Inflammatory macrophage treated with lipopolysaccharide for 1 hour (primary cell): ENCODE results near the gene MYNN.
"Not testable (repeated sequence)": the region's sequence is repeated elsewhere in the genome, so short reads cannot be mapped to it uniquely, and the experiment has no call there.

Experiments used
- DNase-seq, 2 donors: peaks; one replicate each; pipeline ENCODE4 v3.0.0-alpha.2; 2020 to 2022

MYNN gene

DNA sequence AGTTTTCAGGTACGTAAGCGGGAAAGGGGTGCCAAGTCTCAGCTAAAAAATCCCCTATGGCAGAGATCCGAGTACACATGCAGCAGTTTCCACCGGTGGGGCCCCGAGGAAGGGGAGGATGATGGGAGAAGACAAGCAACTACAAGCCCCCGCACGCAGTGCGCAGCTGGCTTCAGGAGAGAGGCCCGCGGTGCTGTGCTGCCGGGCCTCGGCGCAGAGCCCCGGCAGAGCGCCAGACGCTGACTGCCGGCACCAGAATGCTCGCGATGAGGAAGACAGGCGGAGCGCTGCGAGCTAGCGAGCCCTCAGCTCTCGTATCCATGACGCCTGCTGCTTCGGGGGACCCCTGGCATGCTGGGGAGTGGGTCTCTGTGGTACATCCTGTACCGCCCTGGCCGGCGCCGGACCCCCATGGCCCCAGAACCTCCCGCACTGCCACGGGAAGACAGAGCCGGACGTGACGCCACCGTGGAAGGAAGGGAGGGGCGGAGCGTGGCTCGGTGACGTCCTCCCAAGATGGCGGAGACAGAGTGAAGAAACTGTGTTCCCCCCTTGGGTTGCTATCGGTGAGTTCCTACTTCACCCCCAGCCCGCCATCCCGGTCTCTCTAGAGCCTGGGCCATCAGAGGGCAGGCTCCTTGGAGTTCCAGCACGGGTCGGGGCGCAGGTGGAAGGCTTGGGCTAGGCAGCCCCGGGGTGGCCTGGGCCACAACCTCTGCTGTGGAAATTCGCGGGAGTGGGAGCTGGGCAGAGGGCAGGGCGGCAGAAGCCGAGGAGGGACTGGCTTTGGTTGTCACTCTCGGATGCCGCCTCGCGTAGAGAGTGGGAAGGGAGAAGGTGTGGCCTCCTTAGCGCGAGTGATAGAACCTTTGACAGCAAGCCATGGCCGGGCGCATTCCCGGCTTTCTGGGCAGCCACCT, at the start of gene MYNN:
MYNN (plus strand) TSS at position 500 of the 920 bp plus-strand sequence. CDS start 900 bp downstream, outside the sequence.
- DNase-seq = peak; percentile 87 to 94

DNA sequence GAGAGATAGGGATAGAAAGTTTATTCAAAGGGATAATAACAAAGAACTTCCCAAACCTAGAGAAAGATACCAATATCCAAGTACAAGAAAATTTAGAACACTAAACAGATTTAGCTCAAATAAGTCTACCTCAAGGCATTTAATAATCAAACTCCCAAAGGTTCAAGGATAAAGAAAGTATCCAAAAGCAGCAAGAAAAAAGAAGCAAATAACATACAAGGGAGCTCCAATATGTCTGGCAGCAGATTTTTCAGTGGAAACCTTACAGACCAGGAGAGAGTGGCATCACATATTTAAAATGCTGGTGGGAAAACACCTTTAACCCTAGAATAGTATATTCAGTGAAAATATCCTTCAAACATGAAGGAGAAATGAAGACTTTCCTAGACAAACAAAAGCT, 41.3 kb upstream of the MYNN start:
- DNase-seq = not testable (repeated sequence)

DNA sequence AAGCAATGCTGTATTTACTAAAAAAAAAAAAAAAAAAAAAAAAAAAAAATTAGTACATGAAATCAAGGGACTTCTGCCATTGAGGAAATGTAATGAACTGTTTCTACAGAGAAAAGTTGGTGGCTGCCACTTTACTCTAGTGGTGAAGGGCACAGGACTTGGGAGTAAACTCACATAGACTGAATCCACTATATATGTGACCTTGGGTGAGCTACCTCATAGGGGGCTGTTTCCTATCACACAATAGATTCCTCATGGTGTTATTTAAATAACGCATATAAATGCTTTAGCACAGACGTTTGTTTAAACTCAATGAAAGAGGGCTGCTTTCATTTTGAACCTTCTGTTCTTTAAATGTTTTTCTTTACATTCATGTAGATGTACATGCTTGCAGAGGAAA, 34.1 kb upstream of the MYNN start:
- no peak for DNase-seq

DNA sequence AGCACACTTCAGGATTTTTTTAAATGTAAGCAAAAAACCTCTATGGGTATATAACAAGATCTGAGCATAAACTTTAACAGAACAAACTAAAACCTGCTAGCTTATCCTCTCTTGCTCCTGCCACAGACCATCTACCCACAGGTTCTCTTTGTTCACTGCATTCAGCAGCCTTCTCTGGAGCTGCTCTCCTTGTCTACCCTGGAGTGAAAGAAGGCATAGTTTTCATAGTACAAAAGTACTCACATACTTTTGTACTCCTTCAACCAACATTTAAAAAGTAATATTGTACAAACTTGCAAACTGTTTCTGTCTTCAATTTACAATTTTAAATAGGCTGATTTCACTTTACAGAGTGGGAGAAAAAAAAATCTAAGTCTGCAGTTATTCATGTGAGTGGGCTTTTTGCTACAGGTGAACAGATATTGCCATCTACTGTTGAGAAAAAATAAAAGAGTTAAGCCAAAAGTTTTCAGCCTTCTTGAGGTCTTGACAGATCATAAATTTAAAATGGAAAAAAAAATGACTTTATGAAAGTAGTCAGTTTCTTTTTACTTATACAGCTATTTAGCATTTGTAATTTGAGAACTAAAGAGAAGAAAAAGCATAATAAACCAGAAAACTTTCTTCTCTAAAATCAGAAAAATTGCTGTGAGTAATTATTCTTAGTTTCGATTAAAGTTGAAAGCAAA, 28.7 kb upstream of the MYNN start:
- no peak for DNase-seq

DNA sequence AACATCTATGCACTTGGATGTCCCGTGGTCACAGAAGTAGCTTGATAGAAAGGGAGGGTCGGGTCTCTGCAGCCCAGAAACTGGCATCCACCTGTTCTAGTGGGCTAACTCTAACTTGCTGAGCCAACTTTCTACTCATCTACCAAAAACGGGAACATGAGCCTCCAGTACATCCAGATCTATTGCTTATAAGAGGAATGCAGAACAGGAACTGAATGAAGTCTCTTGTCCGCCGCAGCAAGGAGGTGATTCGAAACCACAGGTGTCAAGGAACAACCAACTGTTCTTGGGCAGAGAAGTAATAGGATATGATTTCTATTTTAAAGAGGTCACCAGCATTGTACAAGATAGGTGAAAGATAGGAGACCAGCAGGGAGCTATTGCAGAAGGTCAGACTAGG, 26.3 kb upstream of the MYNN start:
- DNase-seq = no peak

DNA sequence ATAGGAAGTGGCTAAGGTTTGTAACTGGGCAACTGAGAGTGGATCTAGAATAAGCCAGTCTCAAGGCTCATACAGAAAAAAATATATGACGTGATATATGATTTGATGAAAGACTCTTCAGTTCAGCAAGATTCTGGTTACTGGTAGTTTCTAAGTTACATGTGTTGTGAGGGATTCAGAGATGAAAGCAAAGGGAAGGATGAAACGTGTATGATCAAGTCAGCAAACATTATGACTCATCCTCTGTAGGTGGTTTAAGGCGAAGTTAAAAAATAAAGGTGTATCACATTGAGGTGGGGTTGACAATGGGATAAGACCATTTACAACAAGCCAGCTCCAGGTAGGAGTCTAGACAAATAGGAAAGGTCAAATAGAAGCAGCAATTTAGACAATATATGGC, 24.5 kb upstream of the MYNN start:
- DNase-seq = no peak

DNA sequence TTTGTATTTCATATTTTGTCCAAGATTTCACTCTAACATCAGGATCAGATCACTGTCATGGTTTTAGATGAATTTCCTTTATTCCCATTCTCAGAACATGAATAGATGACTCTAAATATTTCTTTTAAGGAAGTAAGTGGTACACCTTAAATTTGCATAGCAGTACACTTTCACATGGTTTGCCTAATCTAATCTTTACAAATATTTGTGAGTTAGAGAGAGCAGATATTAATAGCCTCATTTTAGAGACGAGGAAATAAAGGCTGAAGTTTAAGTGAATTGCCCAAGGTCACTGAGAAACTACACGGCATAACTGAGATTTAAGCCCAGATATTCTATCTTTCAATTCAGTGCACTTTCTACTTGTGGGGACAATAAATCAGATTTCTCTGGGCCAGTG, 22.5 kb upstream of the MYNN start:
- DNase-seq = no peak

DNA sequence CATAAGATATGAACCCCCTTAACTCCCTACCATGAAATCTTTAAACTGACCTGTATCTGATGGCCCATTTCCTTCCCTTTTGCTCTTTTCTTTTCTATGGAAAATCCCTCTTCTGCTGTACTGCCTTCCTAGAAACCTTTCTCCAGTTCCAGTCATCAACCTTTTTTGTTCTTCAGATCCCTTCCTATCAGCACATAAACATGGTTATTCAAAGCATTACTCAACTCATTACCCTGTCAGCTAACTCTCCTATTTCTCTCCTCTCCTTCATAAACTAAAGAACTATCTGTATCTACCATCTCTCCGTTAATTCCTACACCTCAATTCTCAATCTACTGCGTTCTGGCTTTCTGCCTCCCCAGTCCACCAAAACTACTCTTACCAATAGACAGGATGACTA, 21.3 kb upstream of the MYNN start:
- no peak for DNase-seq

DNA sequence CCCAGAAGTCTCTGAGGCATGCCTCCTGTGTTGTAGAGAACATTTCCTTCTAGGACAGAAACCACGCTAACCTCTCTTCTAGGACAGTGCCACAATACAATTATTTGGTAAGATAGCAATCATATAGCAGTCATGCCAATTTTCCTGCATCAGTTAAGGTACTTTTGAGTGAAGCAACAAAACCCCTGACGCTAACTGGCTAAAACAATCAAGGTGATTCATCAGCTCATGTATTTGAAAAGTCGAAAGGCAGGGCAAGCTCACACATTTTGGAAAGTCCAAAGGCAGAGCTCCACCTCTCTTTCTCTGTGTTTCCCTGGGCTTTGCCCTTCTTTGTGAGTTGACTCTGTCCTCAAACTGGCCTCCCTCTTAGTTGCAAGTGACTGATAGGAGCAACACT, 18.5 kb upstream of the MYNN start:
- no peak for DNase-seq

DNA sequence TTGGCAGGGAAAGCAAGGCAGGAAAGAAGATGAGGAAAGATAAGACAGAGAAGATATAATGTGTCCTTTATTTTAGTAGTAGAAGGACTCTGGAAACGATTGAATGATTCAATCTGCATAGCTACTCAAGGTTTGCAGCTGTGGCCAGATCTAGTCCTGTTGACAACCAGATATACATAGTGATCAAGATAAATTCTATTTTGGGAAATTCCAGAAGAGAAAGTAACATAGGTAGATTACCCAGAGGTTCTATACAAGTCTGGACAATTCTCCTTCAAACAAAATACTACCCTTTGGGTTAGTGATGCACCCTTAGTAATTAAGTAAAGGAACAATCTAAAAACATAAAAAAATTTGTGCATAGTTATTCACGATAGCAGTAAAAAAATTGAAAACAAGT, 17.7 kb upstream of the MYNN start:
- DNase-seq = no peak

DNA sequence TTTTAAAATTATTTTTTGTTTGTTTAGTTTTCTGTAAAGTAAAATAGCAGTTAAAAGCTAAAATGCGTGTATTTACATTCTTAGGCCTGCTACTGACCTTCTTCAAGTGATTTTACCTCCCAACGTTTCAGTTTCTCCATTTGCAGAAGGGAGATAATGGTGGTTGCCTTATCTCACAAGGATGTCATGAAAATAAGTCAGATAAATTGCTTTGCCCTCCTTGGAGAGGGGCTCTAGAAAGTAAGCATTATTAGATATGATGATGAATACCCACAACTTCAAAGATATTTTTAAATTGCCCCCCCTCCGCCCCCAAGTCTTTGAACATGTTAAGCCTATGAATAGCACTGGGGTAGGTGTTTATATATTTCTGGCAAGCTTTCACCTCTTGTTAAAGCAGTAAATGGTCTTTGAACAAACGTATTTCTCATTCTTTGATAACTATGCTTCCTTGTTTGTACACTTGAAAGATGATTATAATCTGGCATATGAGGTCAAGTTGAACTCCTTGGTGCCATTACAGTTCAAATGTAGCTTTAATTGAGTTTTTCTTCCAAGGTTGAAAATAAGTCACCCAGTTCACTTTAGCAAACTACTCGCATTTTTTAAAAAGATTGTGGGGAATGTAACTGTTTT, 14.7 kb upstream of the MYNN start:
- no peak for DNase-seq

DNA sequence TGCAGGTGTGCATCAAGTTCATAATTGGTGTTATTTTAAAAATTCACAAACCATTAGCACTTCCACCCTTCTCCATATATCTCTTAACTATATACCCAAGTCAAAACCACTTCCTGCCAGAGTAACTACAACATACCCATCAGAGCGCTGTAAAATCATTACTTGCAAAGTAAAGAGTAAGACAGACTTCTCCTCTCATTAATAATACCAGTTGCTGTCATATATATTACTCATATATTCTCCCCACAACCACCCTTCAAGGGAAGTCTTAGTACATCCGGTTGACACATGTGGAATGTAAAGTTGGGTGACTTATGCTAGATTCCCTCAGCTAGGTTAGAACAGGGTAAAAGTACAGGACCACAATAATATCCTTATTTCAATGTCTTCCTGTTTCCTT, 13.9 kb upstream of the MYNN start:
- DNase-seq = no peak

DNA sequence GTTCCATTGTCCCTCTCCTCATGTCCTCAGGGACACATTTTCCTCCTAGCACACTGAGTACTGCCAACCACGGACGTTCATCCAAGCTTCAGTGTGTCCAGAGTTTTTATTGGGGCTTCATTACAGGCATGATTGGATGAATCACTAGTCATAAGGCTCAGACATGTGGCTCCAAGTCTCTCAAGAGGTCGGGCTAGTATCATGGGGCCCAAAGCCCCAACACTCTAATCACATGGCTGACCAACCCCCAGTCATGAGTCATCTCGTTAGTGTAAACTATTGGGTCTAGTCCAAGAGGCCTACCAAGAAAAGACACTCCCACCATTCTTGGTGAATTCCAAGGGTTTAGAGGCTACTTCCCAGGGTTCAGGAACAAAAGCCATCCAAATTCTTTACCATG, 12.7 kb upstream of the MYNN start:
- peak in 1 of 2 donors; percentile 10 for DNase-seq

DNA sequence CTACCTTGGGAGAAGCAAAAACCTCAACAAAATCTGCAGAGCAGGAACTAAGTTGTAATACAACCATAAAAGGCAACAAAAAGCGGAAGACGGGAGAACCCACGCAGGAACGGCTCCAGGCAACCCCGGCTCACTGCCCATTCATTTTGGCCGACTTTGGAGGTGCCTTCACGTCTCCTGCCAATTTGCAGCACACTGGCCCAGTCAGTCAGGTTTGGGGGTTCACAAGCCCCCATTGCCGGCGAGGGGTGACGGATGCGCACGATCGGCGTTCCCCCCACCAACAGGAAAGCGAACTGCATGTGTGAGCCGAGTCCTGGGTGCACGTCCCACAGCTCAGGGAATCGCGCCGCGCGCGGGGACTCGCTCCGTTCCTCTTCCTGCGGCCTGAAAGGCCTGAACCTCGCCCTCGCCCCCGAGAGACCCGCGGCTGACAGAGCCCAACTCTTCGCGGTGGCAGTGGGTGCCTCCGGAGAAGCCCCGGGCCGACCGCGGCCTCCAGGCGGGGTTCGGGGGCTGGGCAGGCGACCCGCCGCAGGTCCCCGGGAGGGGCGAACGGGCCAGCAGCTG, 8.8 kb upstream of the MYNN start:
- peak; percentile 76 to 77 for DNase-seq

DNA sequence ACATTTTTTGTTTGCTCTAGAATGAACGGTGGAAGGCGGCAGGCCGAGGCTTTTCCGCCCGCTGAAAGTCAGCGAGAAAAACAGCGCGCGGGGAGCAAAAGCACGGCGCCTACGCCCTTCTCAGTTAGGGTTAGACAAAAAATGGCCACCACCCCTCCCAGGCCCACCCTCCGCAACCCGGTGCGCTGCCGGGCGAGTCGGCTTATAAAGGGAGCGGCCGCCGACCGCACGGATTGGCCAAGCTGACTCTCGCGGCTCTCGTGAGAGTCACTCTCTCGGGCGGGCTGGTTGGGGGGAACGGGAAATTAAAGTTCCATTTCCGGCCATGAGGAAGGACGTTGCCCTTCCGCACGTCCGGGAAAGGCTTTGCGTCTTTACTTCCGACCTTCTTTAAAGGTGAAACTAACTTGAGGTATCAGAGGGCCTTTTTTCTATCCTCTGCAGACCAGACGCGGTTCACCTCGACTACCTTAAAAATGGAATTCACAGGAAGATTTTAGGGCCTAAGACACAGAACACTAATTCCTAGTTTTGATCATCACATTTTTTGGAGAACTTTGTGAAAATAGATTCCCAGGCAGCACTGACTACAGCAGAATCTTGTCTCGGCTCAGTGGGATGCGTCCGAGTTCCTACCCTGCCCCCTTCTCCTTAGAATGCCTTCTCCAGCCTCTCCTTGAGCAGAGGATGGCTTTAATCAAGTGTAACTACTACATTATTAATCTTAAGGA, 8.1 kb upstream of the MYNN start, which contains the start of gene TERC:
TERC (minus strand) TSS at position 179 of the 731 bp plus-strand sequence.
- peak; percentile 68 to 76 for DNase-seq

DNA sequence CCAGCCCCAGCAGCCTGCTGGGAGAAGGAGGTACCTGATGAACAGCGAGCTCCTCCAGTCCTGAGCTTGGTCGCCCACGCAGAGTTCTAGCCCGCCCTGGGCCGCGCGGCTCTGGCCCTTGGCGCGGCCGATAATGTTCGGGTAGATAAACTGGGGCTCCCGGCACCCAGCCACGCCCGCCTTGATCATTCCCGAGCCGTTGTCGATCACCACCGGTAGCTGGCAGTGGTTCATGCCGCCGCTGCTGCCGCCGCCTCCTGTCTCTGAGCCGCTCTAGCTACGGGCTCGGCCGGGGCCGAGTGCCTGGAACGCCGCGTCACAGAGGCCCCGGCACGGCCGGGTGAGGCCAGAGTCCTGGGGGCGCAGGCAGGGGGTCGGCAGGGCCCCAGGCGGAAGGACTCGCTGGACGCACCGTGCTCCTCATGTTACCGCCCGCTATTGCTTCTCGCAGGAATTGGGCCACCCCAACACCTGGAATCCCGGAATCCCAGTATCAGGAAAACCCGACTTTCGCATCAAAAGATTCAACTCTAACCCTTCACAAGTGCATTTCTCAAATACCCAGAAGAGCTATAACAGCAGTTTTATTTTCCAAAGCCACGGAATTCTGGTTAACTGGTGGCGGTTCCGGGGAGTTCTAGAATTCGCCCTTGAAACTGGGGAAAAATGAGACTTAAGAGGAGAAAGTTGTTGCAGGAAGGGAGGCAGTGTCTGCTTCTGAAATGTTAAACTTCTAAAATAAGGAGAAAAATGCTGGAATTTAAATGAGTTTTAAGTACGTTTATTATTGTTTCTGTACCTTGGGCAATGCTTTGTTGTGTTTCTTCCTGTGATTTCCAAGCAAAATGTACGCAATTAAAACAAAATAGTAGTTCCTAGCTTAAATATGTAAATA, 3.7 kb upstream of the MYNN start, which contains the start of gene ACTRT3:
ACTRT3 (minus strand) TSS at position 275 of the 895 bp plus-strand sequence; CDS start at position 234, 41 bp downstream.
- peak; percentile 47 to 66 for DNase-seq

DNA sequence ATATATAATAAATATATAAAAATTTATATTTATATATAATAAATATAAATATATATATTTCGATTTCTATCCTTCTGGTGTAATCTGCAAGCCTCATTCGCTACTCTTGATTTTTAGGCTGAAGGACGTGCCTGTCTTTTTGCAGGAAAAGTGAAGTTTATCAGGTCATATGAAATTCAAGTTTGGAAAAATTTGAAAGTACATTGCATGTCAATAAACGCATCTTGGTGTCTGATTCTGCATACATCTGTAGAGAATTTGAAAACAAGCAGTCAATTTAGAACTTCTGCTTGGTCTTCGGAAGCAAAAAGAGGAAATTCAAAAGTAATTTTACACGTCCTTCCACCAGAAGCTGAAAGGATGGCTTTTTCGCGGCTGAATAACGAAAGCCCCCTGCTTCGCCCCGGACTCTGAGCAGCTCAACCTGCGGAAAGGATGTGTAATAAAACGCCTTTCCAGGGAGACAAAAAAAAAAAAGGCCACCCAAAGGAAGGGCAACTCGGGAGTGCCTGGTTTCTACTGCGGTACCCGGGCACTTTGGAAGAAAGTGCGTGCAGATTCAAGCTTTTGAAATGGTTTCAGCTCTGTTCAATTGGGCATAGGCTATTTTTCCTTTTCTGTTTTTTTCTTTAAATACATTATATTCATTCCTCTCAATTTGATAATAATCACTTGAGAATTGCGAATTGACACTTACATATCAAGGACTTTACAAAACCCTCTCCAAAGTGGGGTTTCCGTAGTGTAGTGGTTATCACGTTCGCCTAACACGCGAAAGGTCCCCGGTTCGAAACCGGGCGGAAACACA, 1.5 kb upstream of the MYNN start:
- DNase-seq = peak; percentile 66 to 96

DNA sequence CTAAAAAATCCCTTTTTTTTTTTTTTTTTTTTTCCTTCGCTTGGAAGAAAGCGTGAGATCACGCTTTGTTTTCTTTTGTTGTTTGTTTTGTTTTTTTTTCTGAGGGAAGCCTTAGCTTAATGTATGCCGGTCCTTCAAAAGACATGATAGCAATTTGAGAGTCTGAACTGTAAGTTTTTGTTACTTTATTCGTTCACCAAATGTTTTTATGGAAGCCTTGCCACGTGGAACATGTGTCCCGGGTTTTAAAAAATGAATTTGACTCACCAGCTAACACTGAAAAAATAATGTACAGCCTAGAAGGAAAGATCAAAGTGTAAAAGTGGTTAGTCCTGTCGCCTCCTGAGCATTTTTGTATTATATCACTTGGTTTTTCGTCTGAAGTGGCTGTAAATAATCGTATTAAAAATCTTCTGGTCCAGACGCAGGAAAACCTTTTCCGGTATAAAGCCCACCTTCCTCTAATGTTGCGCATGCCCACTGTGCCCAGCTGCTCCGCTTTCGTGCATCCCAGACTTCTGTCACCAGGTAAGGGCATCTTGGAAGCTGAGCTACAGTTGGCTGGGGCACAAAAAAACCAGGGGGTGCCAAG, 795 bp upstream of the MYNN start:
- peak; percentile 52 to 55 for DNase-seq

DNA sequence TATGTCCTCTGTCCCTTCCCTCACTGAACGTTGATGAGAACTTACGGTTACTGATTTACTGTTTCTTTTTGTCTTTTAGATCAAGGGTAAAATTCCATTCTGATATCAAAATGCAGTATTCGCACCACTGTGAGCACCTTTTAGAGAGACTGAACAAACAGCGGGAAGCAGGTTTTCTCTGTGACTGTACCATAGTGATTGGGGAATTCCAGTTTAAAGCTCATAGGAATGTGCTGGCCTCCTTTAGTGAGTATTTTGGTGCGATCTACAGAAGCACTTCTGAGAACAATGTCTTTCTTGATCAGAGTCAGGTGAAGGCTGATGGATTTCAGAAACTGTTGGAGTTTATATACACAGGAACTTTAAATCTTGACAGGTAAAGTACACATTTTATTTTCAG, 990 bp downstream of the MYNN start:
- no peak for DNase-seq

DNA sequence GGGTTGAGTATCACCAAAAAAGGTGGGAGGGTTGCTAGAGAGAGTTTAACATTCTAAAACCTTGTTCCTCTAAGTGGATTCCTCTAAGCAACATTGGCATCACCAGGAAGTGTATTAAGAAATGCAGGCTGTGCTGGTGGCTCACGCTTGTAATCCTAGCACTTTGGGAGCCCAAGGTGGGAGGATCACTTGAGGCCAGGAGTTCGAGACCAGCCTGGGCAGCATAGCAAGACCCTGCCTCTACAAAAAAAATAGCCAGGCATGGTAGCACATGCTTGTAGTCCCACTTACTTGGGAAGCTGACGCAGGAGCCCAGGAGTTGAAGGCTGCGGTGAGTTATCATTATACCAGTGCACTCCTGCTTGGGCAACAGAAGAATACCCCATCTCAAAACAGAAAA, 4.6 kb downstream of the MYNN start:
- no peak for DNase-seq
